OCI-M2 (cell line): ENCODE measurements around the gene RBP5.

Source experiments
- DNase-seq: peaks from one replicate; lab custom pipeline; 2025; ENCODE audit not compliant: unreplicated experiment; lab: John Stamatoyannopoulos, UW

RBP5 gene

DNA sequence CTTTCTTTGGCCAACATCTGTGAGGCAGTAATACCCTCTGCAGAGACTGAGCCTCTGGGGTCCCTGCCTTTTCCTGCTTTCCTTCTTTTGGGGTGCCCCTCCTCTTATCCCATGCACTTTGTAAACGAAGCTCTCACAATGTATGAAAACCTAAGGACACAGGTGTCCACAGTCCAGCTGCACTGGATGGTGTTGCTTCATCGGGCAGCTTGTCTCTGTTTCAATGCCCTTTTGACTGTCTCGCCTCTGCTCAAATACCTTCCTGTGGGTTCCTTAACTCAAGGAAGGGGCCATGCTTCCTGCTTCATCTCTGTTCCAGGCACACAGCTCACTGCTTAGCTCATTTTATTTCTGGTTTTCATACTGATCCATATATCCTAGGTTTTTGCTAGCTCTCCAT, 26.1 kb downstream of the RBP5 start:
- no peak for DNase-seq

DNA sequence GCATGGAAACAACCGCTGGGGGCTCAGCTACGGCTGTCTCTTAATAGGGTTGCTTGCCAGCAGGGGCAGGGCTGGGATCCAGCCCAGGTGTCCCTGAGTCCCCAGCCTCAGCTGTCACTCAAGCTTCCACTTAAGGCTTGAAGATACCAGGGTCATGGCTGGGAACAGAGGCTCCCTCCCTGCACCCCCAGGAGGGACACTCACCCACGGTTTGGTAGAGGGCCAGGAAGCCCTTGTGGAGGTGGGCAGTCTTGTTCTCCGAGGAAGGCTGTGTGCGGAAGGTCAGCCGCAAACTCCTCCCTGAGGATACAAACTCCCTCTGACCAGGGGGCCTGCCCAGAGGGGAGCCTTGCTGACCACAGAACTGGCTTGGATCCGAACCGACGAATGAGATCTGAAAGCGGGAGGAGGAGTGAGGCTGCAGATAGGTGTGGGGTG, 27.0 kb downstream of the RBP5 start:
- DNase-seq, result no peak

DNA sequence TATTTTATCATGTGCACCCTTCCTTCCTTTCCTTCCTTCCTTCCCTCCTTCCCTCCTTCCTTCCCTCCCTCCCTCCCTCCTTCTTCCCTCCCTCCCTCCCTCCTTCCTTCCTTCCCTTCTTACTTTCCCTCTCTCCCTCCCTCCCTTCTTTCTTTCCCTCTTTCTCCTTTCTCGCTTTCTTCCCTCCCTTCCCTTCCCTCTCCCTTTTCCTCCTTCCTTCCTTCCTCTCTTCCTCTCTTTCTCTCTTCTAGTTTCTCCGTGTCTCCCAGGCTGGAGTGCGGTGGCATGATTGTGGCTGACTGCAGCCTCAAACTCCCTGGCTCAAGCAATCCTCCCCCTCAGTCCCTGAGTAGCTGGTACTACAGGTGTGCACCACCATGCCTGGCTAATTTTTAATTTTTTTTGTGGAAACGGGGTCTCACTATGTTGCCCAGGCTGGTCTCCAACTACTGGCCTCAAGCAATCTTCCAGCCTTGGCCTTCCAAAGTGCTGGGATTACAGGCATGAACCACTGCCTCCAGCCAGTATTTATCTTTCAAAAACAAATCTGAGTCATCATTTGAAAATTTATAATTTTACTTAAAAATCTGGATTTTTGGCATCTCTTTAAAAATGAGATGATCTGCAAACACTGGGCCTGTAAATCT, 27.5 kb downstream of the RBP5 start:
- DNase-seq, result no peak

DNA sequence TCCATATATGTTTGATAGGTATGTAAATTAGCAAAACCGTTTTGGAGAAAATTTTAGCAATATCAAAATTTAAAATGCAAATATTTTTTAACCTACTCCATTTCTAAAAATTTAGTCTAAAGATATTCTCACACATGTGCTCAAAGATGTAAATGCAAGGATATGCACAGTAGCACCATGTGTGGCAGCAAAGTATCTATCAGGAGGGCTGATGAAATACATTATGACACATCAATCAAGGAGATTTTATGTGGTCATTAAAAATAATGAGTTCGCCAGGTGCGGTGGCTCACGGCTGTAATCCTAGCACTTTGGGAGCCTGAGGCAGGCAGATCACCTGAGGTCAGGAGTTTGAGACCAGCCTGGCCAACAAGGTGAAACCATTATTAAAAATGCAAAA, 28.4 kb downstream of the RBP5 start:
- no peak for DNase-seq

GRCh38 chr12:7099290-7099996, 29.2 kb downstream of the RBP5 start:
- DNase-seq, result no peak

GRCh38 chr12:7096979-7097378, 31.7 kb downstream of the RBP5 start:
- DNase-seq, result no peak

DNA sequence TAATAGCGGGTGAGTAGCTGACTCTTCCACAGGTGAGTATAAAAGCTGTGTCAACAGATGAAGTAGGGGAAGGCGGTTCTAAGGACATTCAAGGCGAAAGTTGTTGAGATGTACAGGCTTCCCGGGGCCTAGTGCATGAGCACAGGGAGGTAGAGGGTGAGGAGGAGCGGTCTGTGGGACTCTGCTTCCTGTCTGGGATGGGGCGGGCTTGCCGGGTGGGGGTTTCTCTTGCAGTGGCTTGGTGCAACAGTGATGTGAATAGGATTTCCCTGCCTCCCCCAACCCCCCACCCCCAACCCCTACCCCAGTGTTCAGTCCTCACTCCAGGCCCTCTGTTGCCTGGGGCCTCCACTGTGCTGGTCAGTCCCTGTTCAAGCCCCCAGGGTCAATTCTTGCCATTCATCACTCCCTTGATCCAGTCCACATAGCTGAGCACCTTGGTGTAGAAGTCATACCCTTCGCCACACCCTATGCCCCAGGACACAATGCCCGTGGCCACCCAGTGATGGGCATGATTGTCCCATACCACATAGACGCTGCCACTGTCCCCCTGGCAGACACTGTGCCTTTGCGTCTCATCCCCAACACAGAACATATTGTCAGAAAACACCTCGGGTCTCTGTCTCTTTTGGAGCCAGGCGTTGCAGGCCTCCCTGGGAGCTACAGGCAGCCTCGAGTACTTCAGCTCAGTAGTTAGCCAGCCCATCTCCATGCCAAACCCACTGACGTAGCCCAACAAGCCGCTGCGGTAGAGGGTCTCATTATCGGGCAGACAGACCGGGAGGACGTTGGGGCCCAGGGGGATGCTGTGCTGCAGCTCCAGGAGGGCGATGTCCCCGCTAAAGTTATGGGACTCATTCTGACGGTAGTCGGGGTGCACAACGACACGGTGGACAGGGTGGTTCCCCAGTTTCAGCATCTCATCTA, 32.4 kb downstream of the RBP5 start:
- no peak for DNase-seq

- no peak for DNase-seq
These were observed 34.8 kb downstream of the RBP5 start for GRCh38 chr12:7093892-7094291.

GRCh38 chr12:7093486-7093885, 35.2 kb downstream of the RBP5 start:
- DNase-seq, result no peak

GRCh38 chr12:7092986-7093460, 35.7 kb downstream of the RBP5 start:
- no peak for DNase-seq

GRCh38 chr12:7092229-7092985, 36.3 kb downstream of the RBP5 start, which contains the start of gene C1R:
Gene C1R (minus strand): TSS chr12:7092445. CDS start chr12:7092388, 57 bp downstream.
- DNase-seq, result no peak

- no peak for DNase-seq
These were observed 36.9 kb downstream of the RBP5 start for GRCh38 chr12:7091660-7092228.

DNA sequence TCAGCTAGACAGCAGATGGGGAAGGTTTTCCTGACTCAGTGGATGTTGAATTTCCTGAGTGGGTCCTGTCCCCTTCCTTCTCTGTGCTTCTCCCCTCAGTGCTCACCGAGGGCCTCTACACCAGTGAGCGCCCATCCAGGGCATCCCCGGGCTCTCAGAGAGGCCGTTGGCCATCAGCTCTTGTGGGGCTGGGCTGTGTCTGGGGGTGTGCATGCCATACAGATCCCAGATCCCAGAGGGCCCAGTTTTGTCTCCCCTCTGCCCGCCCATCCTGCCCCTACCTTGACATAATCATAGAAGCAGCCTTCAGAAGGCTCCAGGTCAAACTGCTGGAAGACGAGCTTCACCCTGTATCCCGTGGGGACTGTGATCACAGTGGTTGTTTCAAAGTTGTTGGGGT, 37.5 kb downstream of the RBP5 start:
- DNase-seq, result no peak

DNA sequence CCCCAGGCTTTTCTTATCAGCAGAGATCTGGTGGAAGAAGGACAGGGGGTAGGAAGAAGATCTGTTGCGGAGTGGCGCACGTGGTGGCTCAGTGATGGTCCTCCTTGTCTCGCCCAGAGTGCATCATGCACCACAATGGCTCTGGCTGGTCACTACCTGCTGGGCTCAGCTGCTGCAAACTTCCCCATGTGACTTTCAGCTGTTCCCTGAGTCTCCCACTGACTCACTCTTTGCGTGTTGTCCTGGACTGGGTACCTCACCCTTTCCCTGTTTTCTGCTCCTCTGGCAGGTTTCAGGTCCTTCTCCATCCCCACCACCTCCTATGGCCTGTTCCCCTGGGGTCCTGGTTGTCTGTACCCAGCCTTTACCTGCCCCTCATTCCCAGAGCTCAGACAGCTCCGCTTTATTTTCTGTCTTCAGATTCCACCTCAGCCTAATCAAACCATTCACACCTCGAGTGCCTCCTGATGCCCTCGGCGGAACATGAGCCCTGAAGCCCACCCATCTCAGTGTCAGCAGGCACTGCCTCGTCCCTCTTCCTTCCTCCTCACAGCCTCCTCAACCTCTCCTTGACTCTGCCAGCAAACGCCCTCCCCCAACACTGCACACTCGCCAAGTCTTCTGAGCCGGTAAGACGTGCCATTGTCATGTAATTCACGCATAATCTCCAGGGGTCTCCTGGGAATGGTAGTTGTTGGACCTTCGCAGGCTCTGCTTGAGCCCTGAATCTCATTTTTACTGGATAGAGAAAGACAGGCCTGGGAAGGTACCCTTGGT, 38.3 kb downstream of the RBP5 start:
- DNase-seq, result no peak

- DNase-seq, result no peak
These were observed 39.4 kb downstream of the RBP5 start for GRCh38 chr12:7089196-7089871.

DNA sequence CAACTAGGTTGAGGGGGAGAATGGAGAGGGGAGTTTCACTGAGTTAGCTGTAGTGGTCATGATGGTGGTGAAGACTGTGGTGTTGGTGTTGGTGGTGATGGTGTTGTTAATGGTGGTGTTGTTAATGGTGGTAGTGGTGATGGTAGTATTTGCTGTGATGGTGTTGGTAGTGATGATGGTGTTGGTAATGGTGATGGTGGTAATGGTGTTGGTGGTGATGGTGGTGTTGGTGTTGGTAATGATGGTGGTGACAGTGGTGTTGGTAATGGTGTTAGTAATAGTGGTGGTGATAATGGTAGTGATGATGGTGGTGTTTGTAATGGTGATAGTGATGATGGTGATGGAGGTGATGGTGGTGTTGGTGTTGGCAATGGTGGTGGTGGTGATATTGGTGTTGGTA, 45.6 kb downstream of the RBP5 start:
- DNase-seq, result no peak

- no peak for DNase-seq
These were observed 47.7 kb downstream of the RBP5 start for GRCh38 chr12:7081037-7081436.

DNA sequence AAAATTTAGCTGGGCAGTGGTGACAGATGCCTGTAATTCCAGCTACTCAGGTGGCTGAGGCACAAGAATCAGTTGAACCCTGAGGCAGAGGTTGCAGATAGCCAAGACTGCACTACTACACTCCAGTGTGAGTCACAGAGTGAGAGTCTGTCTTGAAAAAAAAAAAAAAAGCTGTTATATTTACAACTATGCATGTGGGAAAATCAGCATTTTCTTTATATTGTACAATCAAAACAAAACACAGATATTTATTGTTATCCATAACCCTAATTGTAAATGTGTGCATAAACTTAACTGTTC, 48.9 kb downstream of the RBP5 start:
- DNase-seq, result no peak

GRCh38 chr12:7078163-7078562, 50.5 kb downstream of the RBP5 start:
- DNase-seq, result no peak
